ENCODE results near the gene TPCN2. TPM values are rescaled to one million over a fixed set of nuclear protein-coding genes. Genes with fewer than 3 reads are reported as not detected.

Gene TPCN2
- total RNA-seq, 3 donors from 2014 or later = 19.5 to 37.4 (median 20.7) TPM

- no peak for TF ChIP-seq CTCF (IDR thresholded peaks at IDR 0.05)
- ATAC-seq (no peak), DNase-seq (no peak)
- intact Hi-C loops (cut with DNase I, micrococcal nuclease) = no loop called here
- Histone ChIP-seq H3K9me3 (no peaks in the 10 kb centered on the region), H3K4me1 (ENCODE audit: low read depth) (peaks cover 2% of the 10 kb centered on the region), H3K4me3 (no peak overlapping the region), H3K36me3 (ENCODE audit: low read depth) (no peaks in the 10 kb centered on the region)
Measured at GRCh38 chr11:69110451-69110850, 61.7 kb downstream of the TPCN2 start.

- Histone ChIP-seq H3K4me1 (ENCODE audit: low read depth) (peaks cover 3% of the 10 kb centered on the region), H3K4me3 (no peak overlapping the region), H3K36me3 (ENCODE audit: low read depth) (no peaks in the 10 kb centered on the region), H3K9me3 (no peaks in the 10 kb centered on the region)
- TF ChIP-seq CTCF (IDR thresholded peaks at IDR 0.05) = no peak
- ATAC-seq = no peak
- DNase-seq = peak in 2 of 3 donors; percentile 8 to 14
- intact Hi-C loops (cut with DNase I, micrococcal nuclease) = no loop called here
Measured at GRCh38 chr11:69111624-69112542, 63.2 kb downstream of the TPCN2 start.

GRCh38 chr11:69113226-69113625 lies 64.5 kb downstream of the TPCN2 start:
- no peaks in the 10 kb centered on the region for H3K36me3 ChIP-seq (ENCODE audit: low read depth)
- no peak overlapping the region for H3K4me3 ChIP-seq
- H3K9me3 ChIP-seq = no peaks in the 10 kb centered on the region
- no peak for ATAC-seq
- no peak for TF ChIP-seq CTCF (IDR thresholded peaks at IDR 0.05)
- DNase-seq = peak in 1 of 3 donors; percentile 12
- H3K4me1 ChIP-seq (ENCODE audit: low read depth) = peaks cover 3% of the 10 kb centered on the region
- intact Hi-C loops (cut with DNase I, micrococcal nuclease) = no loop called here

DNA sequence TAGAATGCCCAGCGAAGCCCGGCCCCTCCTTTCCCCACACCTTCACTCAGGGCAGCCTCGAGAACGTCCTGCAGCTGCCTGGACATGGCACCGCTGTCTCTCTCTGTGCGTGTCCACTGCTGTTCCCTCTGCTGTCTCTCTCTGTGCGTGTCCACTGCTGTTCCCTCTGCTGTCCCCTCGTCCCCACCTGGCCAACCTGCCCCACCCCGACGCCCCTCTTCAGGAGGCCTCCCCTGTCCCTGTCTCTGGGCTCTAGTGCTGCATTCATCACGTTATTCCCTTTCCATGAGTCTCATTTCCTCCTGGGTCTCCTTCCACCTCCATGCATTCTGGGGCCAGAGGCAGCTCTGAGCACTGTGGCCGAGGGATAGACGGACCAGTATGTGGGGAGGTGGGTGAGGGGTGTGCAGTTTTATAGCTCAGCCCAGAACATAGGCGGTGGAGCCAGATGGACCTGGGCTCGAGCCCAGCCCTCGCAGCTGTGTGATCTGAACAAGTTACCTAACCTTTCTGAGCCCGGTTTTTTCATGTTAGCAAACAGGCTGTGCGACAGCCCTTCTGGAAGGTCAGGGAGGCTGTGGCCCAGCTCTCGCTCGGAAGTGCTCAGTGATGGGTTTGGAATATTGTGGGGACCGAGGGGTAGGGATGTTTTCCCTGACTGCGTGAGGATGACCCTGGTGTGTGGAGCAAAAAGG lies 65.1 kb downstream of the TPCN2 start:
- H3K9me3 ChIP-seq = no peaks in the 10 kb centered on the region
- TF ChIP-seq CTCF (IDR thresholded peaks at IDR 0.05) = no peak
- intact Hi-C loops (cut with DNase I, micrococcal nuclease) = no loop called here
- ATAC-seq (no peak), DNase-seq (peak in 1 of 3 donors; percentile 14)
- no peak overlapping the region for H3K4me3 ChIP-seq
- H3K4me1 ChIP-seq (ENCODE audit: low read depth) = peaks cover 3% of the 10 kb centered on the region
- no peaks in the 10 kb centered on the region for H3K36me3 ChIP-seq (ENCODE audit: low read depth)

- H3K4me1 ChIP-seq (ENCODE audit: low read depth) = peaks cover 3% of the 10 kb centered on the region
- no peak overlapping the region for H3K4me3 ChIP-seq
- ATAC-seq (no peak), DNase-seq (peak in 1 of 3 donors; percentile 18)
- no peaks in the 10 kb centered on the region for H3K36me3 ChIP-seq (ENCODE audit: low read depth)
- H3K9me3 ChIP-seq = no peaks in the 10 kb centered on the region
- intact Hi-C loops (cut with DNase I, micrococcal nuclease) = no loop called here
- TF ChIP-seq CTCF (IDR thresholded peaks at IDR 0.05) = no peak
Measured at GRCh38 chr11:69114362-69114761, 65.6 kb downstream of the TPCN2 start.

All from mucosa of descending colon (tissue), 3 donors.